Skeletal muscle tissue (tissue), 4 donors: Measurements from ENCODE around the gene KAT7. TPM values are rescaled to one million over a fixed set of nuclear protein-coding genes. Genes with fewer than 3 reads are reported as not detected.

Source experiments
- H3K27ac ChIP-seq: one replicate; pipeline ENCODE4 v1.7.0; 2013; ENCODE audit warnings: mild to moderate bottlenecking, low read depth, low read length, inconsistent platforms
- H3K27me3 ChIP-seq, 3 donors: one replicate each; pipeline ENCODE4 v1.7.0; 2013; ENCODE audit warnings: low read length in 3 of 3; ENCODE audit not compliant: control insufficient read depth in 3 of 3, insufficient read depth in 3 of 3
- H3K36me3 ChIP-seq, 3 donors: one replicate each; pipeline ENCODE4 v1.7.0; 2013; ENCODE audit warnings: low read length in 3 of 3; ENCODE audit not compliant: control insufficient read depth in 3 of 3, insufficient read depth in 3 of 3
- H3K4me1 ChIP-seq, 3 donors: one replicate each; pipeline ENCODE4 v1.7.0; 2013; ENCODE audit warnings: low read length in 3 of 3, mild to moderate bottlenecking in 3 of 3; ENCODE audit not compliant: control insufficient read depth in 3 of 3, insufficient read depth in 3 of 3
- H3K4me3 ChIP-seq, 3 donors: one replicate each; pipeline ENCODE4 v1.7.0; 2013; ENCODE audit warnings: low read length in 3 of 3
- H3K9ac ChIP-seq, 3 donors: one replicate each; pipeline ENCODE4 v1.7.0; 2013; ENCODE audit warnings: low read length in 3 of 3, mild to moderate bottlenecking in 3 of 3, moderate library complexity in 2 of 3, low read depth in 1 of 3
- H3K9me3 ChIP-seq, 3 donors: one replicate each; pipeline ENCODE4 v1.7.0; 2013; ENCODE audit warnings: low read length in 3 of 3; ENCODE audit not compliant: control insufficient read depth in 3 of 3
- total RNA-seq: library from RNA; depleted of rRNA; stranded (reverse); fragments of >200 nt; gene quantifications from one replicate; pipeline ENCODE4 v1.2.3, GENCODE V29; 2014
- donor health status: Osteomylitis.

KAT7 gene
- total RNA-seq, 1 donor from 2014 or later = 23.5 TPM

- Histone ChIP-seq H3K27me3 (peaks cover 4 to 32% (median 27%) of the 10 kb centered on the region in 3 donors), H3K4me3 (no peak overlapping the region), H3K4me1 (no peaks in the 10 kb centered on the region), H3K9ac (no peak overlapping the region), H3K27ac (no peak overlapping the region), H3K36me3 (no peaks in the 10 kb centered on the region), H3K9me3 (no peaks in the 10 kb centered on the region)
Observed at GRCh38 chr17:49874911-49875310, 86.4 kb downstream of the KAT7 start.

DNA sequence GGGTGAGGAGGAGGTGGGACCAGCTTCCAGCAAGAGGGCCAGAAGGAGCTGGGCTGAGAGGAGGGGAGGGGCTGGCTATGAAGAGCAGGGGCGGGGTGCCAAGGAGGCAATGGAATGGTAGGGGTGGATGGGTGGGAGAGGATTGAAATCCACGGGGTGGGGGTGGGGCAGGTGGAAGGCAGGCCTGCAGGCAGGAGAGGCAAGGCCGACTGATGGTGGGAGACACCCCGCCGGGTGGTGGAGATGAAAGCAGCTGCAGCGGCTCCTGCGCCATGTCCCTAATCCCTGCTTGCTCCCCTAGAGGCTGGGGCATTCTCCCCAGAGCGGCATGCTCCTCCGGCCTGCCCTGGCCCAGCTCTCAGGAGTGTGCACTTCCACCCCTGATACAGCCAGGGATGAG, 87.2 kb downstream of the KAT7 start:
- Histone ChIP-seq H3K27me3 (peaks cover 10 to 38% (median 29%) of the 10 kb centered on the region in 3 donors), H3K36me3 (no peaks in the 10 kb centered on the region), H3K9me3 (no peaks in the 10 kb centered on the region), H3K4me1 (peaks cover 4 to 5% (median 5%) of the 10 kb centered on the region in 3 donors), H3K27ac (no peak overlapping the region), H3K4me3 (no peak overlapping the region), H3K9ac (no peak overlapping the region)

- Histone ChIP-seq H3K27ac (no peak overlapping the region), H3K27me3 (peaks cover 16 to 52% (median 50%) of the 10 kb centered on the region in 3 donors), H3K4me3 (no peak overlapping the region), H3K9ac (no peak overlapping the region), H3K4me1 (peaks cover 5 to 7% (median 7%) of the 10 kb centered on the region in 3 donors), H3K9me3 (no peaks in the 10 kb centered on the region), H3K36me3 (no peaks in the 10 kb centered on the region)
Observed at GRCh38 chr17:49878931-49879904, 90.7 kb downstream of the KAT7 start.

GRCh38 chr17:49880291-49881053, 92.0 kb downstream of the KAT7 start:
- Histone ChIP-seq H3K9me3 (no peaks in the 10 kb centered on the region), H3K27me3 (peaks cover 12 to 46% (median 44%) of the 10 kb centered on the region in 3 donors), H3K27ac (no peak overlapping the region), H3K4me3 (no peak overlapping the region), H3K36me3 (no peaks in the 10 kb centered on the region), H3K9ac (peak overlapping the region in 1 of 3 donors; percentile 45), H3K4me1 (peaks cover 5 to 7% (median 7%) of the 10 kb centered on the region in 3 donors)

DNA sequence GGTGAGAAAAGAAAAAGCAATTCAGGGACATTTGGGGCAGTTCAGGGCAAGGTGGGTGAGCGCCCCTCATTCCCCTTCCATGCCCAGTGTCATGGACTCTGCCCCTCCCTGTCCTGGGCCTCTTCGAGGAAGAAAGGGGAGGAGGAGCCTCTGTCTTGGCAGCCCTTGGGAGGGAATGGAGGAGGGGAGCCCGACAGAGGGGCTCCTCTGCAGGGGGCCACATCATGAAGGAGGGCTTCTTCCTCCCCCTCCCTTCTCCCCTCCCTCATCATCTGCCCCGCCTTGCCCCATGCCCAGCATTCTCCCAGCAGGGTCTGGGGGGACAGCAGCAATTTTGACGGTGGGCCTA, 92.5 kb downstream of the KAT7 start:
- Histone ChIP-seq H3K27me3 (peaks cover 12 to 48% (median 45%) of the 10 kb centered on the region in 3 donors), H3K4me1 (peaks cover 5 to 7% (median 7%) of the 10 kb centered on the region in 3 donors), H3K27ac (no peak overlapping the region)

GRCh38 chr17:49882434-49882833, 94.0 kb downstream of the KAT7 start:
- Histone ChIP-seq H3K9ac (no peak overlapping the region), H3K4me3 (no peak overlapping the region), H3K27ac (no peak overlapping the region), H3K9me3 (no peaks in the 10 kb centered on the region), H3K4me1 (peaks cover 5 to 7% (median 7%) of the 10 kb centered on the region in 3 donors), H3K27me3 (peaks cover 12 to 52% (median 52%) of the 10 kb centered on the region in 3 donors), H3K36me3 (no peaks in the 10 kb centered on the region)

More for the DNA sequence above, 92.5 kb downstream of the KAT7 start:
- Histone ChIP-seq H3K9me3 (no peaks in the 10 kb centered on the region), H3K36me3 (no peaks in the 10 kb centered on the region), H3K4me3 (no peak overlapping the region), H3K9ac (peak overlapping the region in 1 of 3 donors; percentile 45)

Other genes starting within 250 kb of the KAT7 start
- 0.52 TPM for gene NXPH3, start 212.8 kb upstream of the KAT7 start, total RNA-seq
- 61.6 TPM for gene SPOP, start 110.6 kb upstream of the KAT7 start, total RNA-seq
- 48.0 TPM for gene SLC35B1, start 80.7 kb upstream of the KAT7 start, total RNA-seq
- 5.2 TPM for gene FAM117A, start 24.6 kb upstream of the KAT7 start, total RNA-seq
- 2.1 TPM for gene TAC4, start 59.4 kb downstream of the KAT7 start, total RNA-seq
- gene DLX4, start 180.5 kb downstream of the KAT7 start, total RNA-seq = not detected
- not detected for gene DLX3, start 206.5 kb downstream of the KAT7 start, total RNA-seq